Naive thymus-derived CD4-positive, alpha-beta T cell (primary cell): ENCODE measurements around the gene SLC13A3. TPM values are rescaled to one million over a fixed set of nuclear protein-coding genes. Genes with fewer than 3 reads are reported as not detected.

ENCODE experiments used
- ATAC-seq: fragments of 150-1000 bp; cut with Tn5 transposase; 2 replicates; pipeline ENCODE4 v1.10.0; 2021; ENCODE audit warnings: mild to moderate bottlenecking, moderate library complexity
- CTCF ChIA-PET: fragments of 350-600 bp; sonication (Branson Sonifier 250); formaldehyde crosslinking; loops from one replicate; lab custom pipeline; 2021; ENCODE audit warnings: antibody characterized with exemption; lab: Charles Lee
- POLR2A ChIA-PET: fragments of 350-600 bp; sonication (Branson Sonifier 250); formaldehyde crosslinking; loops from one replicate; lab custom pipeline; 2021; ENCODE audit warnings: antibody characterized with exemption, inconsistent platforms; lab: Charles Lee
- DNase-seq, 9 donors: peaks; one replicate each; pipeline versions ENCODE4 v3.0.0 to v3.0.0-alpha.2; 2020 to 2022; ENCODE audit warnings: mixed read lengths in 1 of 9
- H3K27ac ChIP-seq: one replicate; pipeline ENCODE4 v1.7.0; 2013; ENCODE audit warnings: mild to moderate bottlenecking, low read depth, low read length, moderate library complexity
- H3K27me3 ChIP-seq, 2 donors: one replicate each; pipeline ENCODE4 v1.7.0; 2013; ENCODE audit warnings: low read length in 2 of 2, mild to moderate bottlenecking in 2 of 2, moderate library complexity in 2 of 2; ENCODE audit not compliant: control insufficient read depth in 2 of 2, insufficient read depth in 2 of 2
- H3K36me3 ChIP-seq, 3 experiments: 1 replicate in 2 of 3; 2 replicates in 1 of 3; pipeline ENCODE4 v1.7.0; 2013; ENCODE audit warnings: low read length in 3 of 3, mild to moderate bottlenecking in 3 of 3, moderate library complexity in 1 of 3; ENCODE audit not compliant: insufficient read depth in 3 of 3, control insufficient read depth in 2 of 3
- H3K4me1 ChIP-seq, 2 donors: one replicate each; pipeline ENCODE4 v1.7.0; 2013; ENCODE audit warnings: low read length in 2 of 2, mild to moderate bottlenecking in 2 of 2, moderate library complexity in 1 of 2; ENCODE audit not compliant: control insufficient read depth in 2 of 2, insufficient read depth in 2 of 2
- H3K4me3 ChIP-seq: 2 replicates; pipeline ENCODE4 v1.7.0; 2013; ENCODE audit warnings: mild to moderate bottlenecking, low read length
- H3K9me3 ChIP-seq, 3 experiments: 1 replicate in 2 of 3; 2 replicates in 1 of 3; pipeline ENCODE4 v1.7.0; 2013; ENCODE audit warnings: low read length in 3 of 3; ENCODE audit not compliant: control insufficient read depth in 2 of 3
- H3K27ac Mint-ChIP-seq, 9 donors: one replicate each; pipeline ENCODE4 v1.8.0; 2020 to 2022; ENCODE audit warnings: mixed read lengths in 9 of 9, mild to moderate bottlenecking in 8 of 9, moderate library complexity in 5 of 9, inconsistent platforms in 2 of 9
- H3K27me3 Mint-ChIP-seq, 5 donors: one replicate each; pipeline ENCODE4 v1.8.0; 2021 to 2022; ENCODE audit warnings: mixed read lengths in 5 of 5, mild to moderate bottlenecking in 1 of 5
- H3K36me3 Mint-ChIP-seq, 5 donors: one replicate each; pipeline ENCODE4 v1.8.0; 2020 to 2022; ENCODE audit warnings: mixed read lengths in 5 of 5, mild to moderate bottlenecking in 3 of 5, inconsistent platforms in 1 of 5
- H3K4me1 Mint-ChIP-seq, 7 donors: one replicate each; pipeline ENCODE4 v1.8.0; 2020 to 2022; ENCODE audit warnings: mixed read lengths in 7 of 7, mild to moderate bottlenecking in 3 of 7, inconsistent platforms in 1 of 7
- H3K4me3 Mint-ChIP-seq, 10 donors: one replicate each; pipeline ENCODE4 v1.8.0; 2020 to 2022; ENCODE audit warnings: mild to moderate bottlenecking in 10 of 10, mixed read lengths in 10 of 10, moderate library complexity in 6 of 10, inconsistent platforms in 2 of 10
- H3K9me3 Mint-ChIP-seq, 11 donors: one replicate each; pipeline ENCODE4 v1.8.0; 2020 to 2022; ENCODE audit warnings: mixed read lengths in 11 of 11, mild to moderate bottlenecking in 4 of 11, inconsistent platforms in 1 of 11, moderate library complexity in 1 of 11
- intact Hi-C, 2 donors: fragments of 100-400 bp; cut with micrococcal nuclease; formaldehyde crosslinking; loops; one replicate each; pipeline ENCODE4 v1.15.1; 2023
- polyA plus RNA-seq, 2 donors: library from polyadenylated mRNA; unstranded; fragments of 300-500 nt; fragmentation: Illumina TruSeq; gene quantifications; one replicate each; pipeline ENCODE4 v1.2.3, GENCODE V29; 2021
- total RNA-seq, 6 experiments: library from RNA in 5 of 6; stranded (reverse) in 5 of 6; gene quantifications; 1 replicate in 5 of 6; 2 replicates in 1 of 6; pipeline ENCODE4 v1.2.3 and lab custom pipeline; 2021 to 2026

The SLC13A3 gene
- total and polyA plus RNA-seq, 7 experiments from 2014 or later: 0.16 to 0.41 (median 0.30) TPM; not detected in 3

GRCh38 chr20:46549188-46549972 is 101.9 kb downstream of the SLC13A3 start:
- H3K36me3 ChIP-seq: no peaks in the 10 kb centered on the region
- Mint-ChIP-seq H3K4me1 (peaks cover 10 to 54% (median 13%) of the 10 kb centered on the region in 7 donors), H3K4me3 (no peak overlapping the region), H3K27me3 (peaks cover 0 to 8% (median 0%) of the 10 kb centered on the region in 5 donors), H3K36me3 (no peaks in the 10 kb centered on the region), H3K9me3 (peaks cover 0 to 2% (median 0%) of the 10 kb centered on the region in 11 donors), H3K27ac (no peak overlapping the region)
- no peak overlapping the region for H3K4me3 ChIP-seq
- H3K27ac ChIP-seq: no peak overlapping the region
- DNase-seq (no peak), ATAC-seq (no peak)
- intact Hi-C loops: no loop called here
- H3K4me1 ChIP-seq: peaks cover 7 to 34% of the 10 kb centered on the region in 2 donors
- POLR2A ChIA-PET: no interaction called here
- H3K9me3 ChIP-seq: no peaks in the 10 kb centered on the region
- CTCF ChIA-PET: no interaction called here
- no peaks in the 10 kb centered on the region for H3K27me3 ChIP-seq

- ATAC-seq: no peak
- peaks cover 10 to 53% (median 13%) of the 10 kb centered on the region in 7 donors for H3K4me1 Mint-ChIP-seq
- H3K36me3 Mint-ChIP-seq: no peaks in the 10 kb centered on the region
- POLR2A ChIA-PET: no interaction called here
- H3K36me3 ChIP-seq: no peaks in the 10 kb centered on the region
- H3K4me1 ChIP-seq: peaks cover 7 to 34% of the 10 kb centered on the region in 2 donors
- DNase-seq: no peak
- no peak overlapping the region for H3K27ac Mint-ChIP-seq
- H3K4me3 Mint-ChIP-seq: no peak overlapping the region
- intact Hi-C loops: no loop called here
- no peak overlapping the region for H3K27ac ChIP-seq
- H3K4me3 ChIP-seq: no peak overlapping the region
- CTCF ChIA-PET: no interaction called here
- H3K9me3 Mint-ChIP-seq: peaks cover 0 to 2% (median 0%) of the 10 kb centered on the region in 11 donors
- no peaks in the 10 kb centered on the region for H3K27me3 ChIP-seq
- H3K27me3 Mint-ChIP-seq: peaks cover 0 to 8% (median 0%) of the 10 kb centered on the region in 5 donors
- H3K9me3 ChIP-seq: no peaks in the 10 kb centered on the region
Measured at GRCh38 chr20:46548688-46549087, 102.6 kb downstream of the SLC13A3 start.

GRCh38 chr20:46547995-46548394 is 103.3 kb downstream of the SLC13A3 start:
- peaks cover 0 to 2% (median 0%) of the 10 kb centered on the region in 11 donors for H3K9me3 Mint-ChIP-seq
- CTCF ChIA-PET: no interaction called here
- intact Hi-C loops: no loop called here
- no peaks in the 10 kb centered on the region for H3K9me3 ChIP-seq
- no peak overlapping the region for H3K4me3 Mint-ChIP-seq
- H3K27ac ChIP-seq: no peak overlapping the region
- peaks cover 0 to 8% (median 0%) of the 10 kb centered on the region in 5 donors for H3K27me3 Mint-ChIP-seq
- H3K36me3 ChIP-seq: no peaks in the 10 kb centered on the region
- no peaks in the 10 kb centered on the region for H3K27me3 ChIP-seq
- no peak overlapping the region for H3K27ac Mint-ChIP-seq
- no peaks in the 10 kb centered on the region for H3K36me3 Mint-ChIP-seq
- H3K4me1 Mint-ChIP-seq: peaks cover 5 to 50% (median 8%) of the 10 kb centered on the region in 7 donors
- H3K4me1 ChIP-seq: peaks cover 5 to 28% of the 10 kb centered on the region in 2 donors
- no peak for ATAC-seq
- no peak for DNase-seq
- POLR2A ChIA-PET: no interaction called here
- H3K4me3 ChIP-seq: no peak overlapping the region

- ChIA-PET CTCF (no interaction called here), POLR2A (no interaction called here)
- no peak for ATAC-seq
- Histone ChIP-seq H3K9me3 (no peaks in the 10 kb centered on the region), H3K27me3 (no peaks in the 10 kb centered on the region), H3K4me1 (peaks cover 0 to 18% of the 10 kb centered on the region in 2 donors), H3K27ac (no peak overlapping the region), H3K4me3 (no peak overlapping the region), H3K36me3 (no peaks in the 10 kb centered on the region)
- H3K4me3 Mint-ChIP-seq: no peak overlapping the region
- no peak for DNase-seq
- H3K9me3 Mint-ChIP-seq: peaks cover 0 to 2% (median 0%) of the 10 kb centered on the region in 11 donors
- intact Hi-C loops: no loop called here
- H3K27ac Mint-ChIP-seq: no peak overlapping the region
- H3K27me3 Mint-ChIP-seq: peaks cover 0 to 8% (median 0%) of the 10 kb centered on the region in 5 donors
- peaks cover 0 to 42% (median 0%) of the 10 kb centered on the region in 7 donors for H3K4me1 Mint-ChIP-seq
- no peaks in the 10 kb centered on the region for H3K36me3 Mint-ChIP-seq
Measured at GRCh38 chr20:46546936-46547335, 104.3 kb downstream of the SLC13A3 start.

- Mint-ChIP-seq H3K4me1 (peaks cover 0 to 36% (median 0%) of the 10 kb centered on the region in 7 donors), H3K27ac (peak overlapping the region in 1 of 9 donors; percentile 14), H3K36me3 (no peaks in the 10 kb centered on the region), H3K9me3 (peaks cover 0 to 2% (median 0%) of the 10 kb centered on the region in 11 donors), H3K27me3 (peaks cover 0 to 8% (median 0%) of the 10 kb centered on the region in 5 donors), H3K4me3 (no peak overlapping the region)
- Histone ChIP-seq H3K36me3 (no peaks in the 10 kb centered on the region), H3K27ac (no peak overlapping the region), H3K9me3 (no peaks in the 10 kb centered on the region), H3K27me3 (no peaks in the 10 kb centered on the region), H3K4me1 (peaks cover 0 to 17% of the 10 kb centered on the region in 2 donors), H3K4me3 (no peak overlapping the region)
- POLR2A ChIA-PET: no interaction called here
- intact Hi-C loops: no loop called here
- DNase-seq: no peak
- CTCF ChIA-PET: no interaction called here
- ATAC-seq: no peak
Measured at GRCh38 chr20:46546298-46546697, 105.0 kb downstream of the SLC13A3 start.

- no peak for ATAC-seq
- DNase-seq: no peak
Measured at GRCh38 chr20:46545827-46546138, 105.5 kb downstream of the SLC13A3 start.

More at GRCh38 chr20:46545827-46546138, 105.5 kb downstream of the SLC13A3 start:
- Histone ChIP-seq H3K27me3 (no peaks in the 10 kb centered on the region), H3K27ac (no peak overlapping the region), H3K9me3 (no peaks in the 10 kb centered on the region), H3K4me3 (no peak overlapping the region), H3K36me3 (no peaks in the 10 kb centered on the region), H3K4me1 (peaks cover 0 to 17% of the 10 kb centered on the region in 2 donors)
- Mint-ChIP-seq H3K4me1 (peaks cover 0 to 31% (median 0%) of the 10 kb centered on the region in 7 donors), H3K36me3 (no peaks in the 10 kb centered on the region), H3K27me3 (peaks cover 0 to 8% (median 0%) of the 10 kb centered on the region in 5 donors), H3K27ac (peak overlapping the region in 1 of 9 donors; percentile 14), H3K4me3 (no peak overlapping the region), H3K9me3 (peaks cover 0 to 2% (median 0%) of the 10 kb centered on the region in 11 donors)
- CTCF ChIA-PET: no interaction called here
- POLR2A ChIA-PET: no interaction called here
- intact Hi-C loops: loop anchor here in 1 of 2 donors (1.0 to 2.0 kb wide), 3 partner anchors 8 to 136 kb away; no protein-coding TSS in a partner anchor
